ENCODE results near the gene NMT1. TPM values are rescaled to one million over a fixed set of nuclear protein-coding genes. Genes with fewer than 3 reads are reported as not detected.
A peak's percentile ranks its signal among the peaks of the same experiment; 100 is the strongest.

NMT1 gene
- 10 to 100 TPM; 44.6 to 52.7 TPM for total RNA-seq

DNA sequence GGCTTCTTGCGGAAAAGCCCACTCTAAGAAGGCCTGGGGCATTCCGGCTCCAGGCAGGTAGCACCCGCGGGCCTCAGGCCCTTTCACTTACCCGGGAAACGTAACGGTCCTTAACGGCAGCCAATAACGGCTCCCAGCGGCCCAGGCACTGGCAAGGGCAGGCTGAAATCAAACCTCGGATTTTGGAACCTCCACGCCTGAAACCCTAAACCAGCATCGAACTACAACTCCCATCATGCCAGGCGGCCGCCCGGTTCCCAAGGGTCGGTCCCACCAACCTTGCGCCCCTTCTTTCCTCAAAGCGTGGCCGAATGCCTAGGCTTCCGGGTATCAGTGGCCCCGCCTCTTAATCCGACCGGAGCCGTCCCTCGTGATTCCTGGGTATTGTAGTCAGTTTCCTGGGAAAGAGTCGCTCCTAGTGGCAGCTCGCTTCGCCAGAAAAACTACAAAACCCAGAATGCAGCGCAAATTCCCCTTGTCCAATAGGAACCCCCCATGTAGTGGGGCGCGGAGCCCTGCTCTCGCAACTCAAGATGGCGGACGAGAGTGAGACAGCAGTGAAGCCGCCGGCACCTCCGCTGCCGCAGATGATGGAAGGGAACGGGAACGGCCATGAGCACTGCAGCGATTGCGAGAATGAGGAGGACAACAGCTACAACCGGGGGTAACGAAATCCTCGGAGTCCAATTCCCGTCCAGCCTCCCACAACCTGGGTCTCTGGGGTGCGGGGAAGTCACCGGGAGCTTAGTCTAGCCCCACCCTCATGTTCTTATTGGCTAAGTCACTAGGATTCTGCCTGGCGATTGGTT lies at the start of gene NMT1:
TSS of gene NMT1 (plus strand) at position 521 of the 809 bp plus-strand sequence. CDS start at position 534, 13 bp downstream.
- Histone ChIP-seq H3K36me3 (no peaks in the 10 kb centered on the region), H3K27me3 (no peaks in the 10 kb centered on the region), H3K9me3 (no peaks in the 10 kb centered on the region), H3K4me1 (peaks cover 0 to 49% of the 10 kb centered on the region in 2 donors), H3K27ac (peak within 1 kb of the TSS; percentile 92 to 94), H3K4me3 (peak within 1 kb of the TSS; percentile 77 to 84)
- DNase-seq (ENCODE audit: low spot score) = peak; percentile 100
- TF ChIP-seq, protein P1, sequence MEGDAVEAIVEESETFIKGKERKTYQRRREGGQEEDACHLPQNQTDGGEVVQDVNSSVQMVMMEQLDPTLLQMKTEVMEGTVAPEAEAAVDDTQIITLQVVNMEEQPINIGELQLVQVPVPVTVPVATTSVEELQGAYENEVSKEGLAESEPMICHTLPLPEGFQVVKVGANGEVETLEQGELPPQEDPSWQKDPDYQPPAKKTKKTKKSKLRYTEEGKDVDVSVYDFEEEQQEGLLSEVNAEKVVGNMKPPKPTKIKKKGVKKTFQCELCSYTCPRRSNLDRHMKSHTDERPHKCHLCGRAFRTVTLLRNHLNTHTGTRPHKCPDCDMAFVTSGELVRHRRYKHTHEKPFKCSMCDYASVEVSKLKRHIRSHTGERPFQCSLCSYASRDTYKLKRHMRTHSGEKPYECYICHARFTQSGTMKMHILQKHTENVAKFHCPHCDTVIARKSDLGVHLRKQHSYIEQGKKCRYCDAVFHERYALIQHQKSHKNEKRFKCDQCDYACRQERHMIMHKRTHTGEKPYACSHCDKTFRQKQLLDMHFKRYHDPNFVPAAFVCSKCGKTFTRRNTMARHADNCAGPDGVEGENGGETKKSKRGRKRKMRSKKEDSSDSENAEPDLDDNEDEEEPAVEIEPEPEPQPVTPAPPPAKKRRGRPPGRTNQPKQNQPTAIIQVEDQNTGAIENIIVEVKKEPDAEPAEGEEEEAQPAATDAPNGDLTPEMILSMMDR (IDR thresholded peaks at IDR 0.05) = no peak

- Histone ChIP-seq H3K27me3 (no peaks in the 10 kb centered on the region), H3K36me3 (no peaks in the 10 kb centered on the region), H3K27ac (no peak overlapping the region), H3K9me3 (no peaks in the 10 kb centered on the region), H3K4me3 (no peak overlapping the region), H3K4me1 (peaks cover 0 to 9% of the 10 kb centered on the region in 2 donors)
- TF ChIP-seq, protein P1 (IDR thresholded peaks at IDR 0.05) = no peak
- DNase-seq (ENCODE audit: low spot score) = no peak
Measured at GRCh38 chr17:45011767-45012166, 49.4 kb upstream of the NMT1 start.

GRCh38 chr17:45013021-45013997 lies 47.8 kb upstream of the NMT1 start:
- Histone ChIP-seq H3K4me1 (peaks cover 0 to 14% of the 10 kb centered on the region in 2 donors), H3K27me3 (no peaks in the 10 kb centered on the region), H3K4me3 (no peak overlapping the region), H3K9me3 (no peaks in the 10 kb centered on the region), H3K27ac (peak overlapping the region in 1 of 2 donors; percentile 10), H3K36me3 (no peaks in the 10 kb centered on the region)
- peak; percentile 63 for DNase-seq (ENCODE audit: low spot score)
- TF ChIP-seq, protein P1 (IDR thresholded peaks at IDR 0.05) = no peak

- Histone ChIP-seq H3K4me1 (peaks cover 0 to 40% of the 10 kb centered on the region in 2 donors), H3K4me3 (no peak overlapping the region)
- TF ChIP-seq, protein P1 (IDR thresholded peaks at IDR 0.05) = no peak
Measured at GRCh38 chr17:45016237-45016636, 44.9 kb upstream of the NMT1 start.

DNA sequence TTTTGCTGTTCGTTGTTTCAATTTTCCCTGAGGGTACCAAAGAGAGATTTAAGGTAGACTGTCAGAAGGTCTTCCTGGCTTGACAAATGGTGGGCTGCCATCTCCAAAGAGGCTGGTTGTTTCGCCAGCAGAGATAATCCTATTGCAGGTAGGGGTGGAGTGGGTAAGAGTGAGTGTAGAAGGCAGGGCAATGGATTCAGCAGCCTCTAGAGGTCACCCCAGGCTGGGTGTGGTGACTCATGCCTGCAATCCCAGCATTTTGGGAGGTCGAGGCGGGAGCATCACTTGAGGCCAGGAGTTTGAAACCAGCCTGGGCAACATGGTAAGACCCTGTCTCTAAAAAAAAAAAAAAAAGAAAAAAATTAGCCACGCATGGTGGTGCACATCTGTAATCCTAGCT lies 44.3 kb upstream of the NMT1 start:
- TF ChIP-seq, protein P1 (IDR thresholded peaks at IDR 0.05) = peak in 1 of 2 donors; percentile 10
- H3K4me1 ChIP-seq = peaks cover 0 to 46% of the 10 kb centered on the region in 2 donors

More at GRCh38 chr17:45016237-45016636, 44.9 kb upstream of the NMT1 start:
- Histone ChIP-seq H3K9me3 (no peaks in the 10 kb centered on the region), H3K36me3 (no peaks in the 10 kb centered on the region), H3K27me3 (no peaks in the 10 kb centered on the region), H3K27ac (no peak overlapping the region)
- no peak for DNase-seq (ENCODE audit: low spot score)

More for the DNA sequence above, 44.3 kb upstream of the NMT1 start:
- Histone ChIP-seq H3K9me3 (no peaks in the 10 kb centered on the region), H3K27me3 (no peaks in the 10 kb centered on the region), H3K36me3 (no peaks in the 10 kb centered on the region), H3K27ac (no peak overlapping the region), H3K4me3 (no peak overlapping the region)
- DNase-seq (ENCODE audit: low spot score) = no peak
